Esophagus squamous epithelium (tissue), 4 donors: Measurements from ENCODE around the gene CLBA1.

ENCODE experiments used
- POLR2A ChIP-seq, 4 donors: fragments of 450-650 bp; IDR thresholded peaks; one replicate each; pipeline ENCODE4 v1.6.1; 2017; ENCODE audit warnings: antibody characterized with exemption in 4 of 4, mild to moderate bottlenecking in 4 of 4, moderate library complexity in 3 of 4
- TF ChIP-seq, protein P1 (sequence below), 6 experiments: fragments of 450-650 bp in 4 of 6; fragments of 200-600 bp in 2 of 6; sonication (generic) in 2 of 6; IDR thresholded peaks; one replicate each; pipeline ENCODE4 v1.5.1; 2016 to 2019; ENCODE audit warnings: antibody characterized with exemption in 6 of 6, mild to moderate bottlenecking in 4 of 6, moderate library complexity in 4 of 6

DNA sequence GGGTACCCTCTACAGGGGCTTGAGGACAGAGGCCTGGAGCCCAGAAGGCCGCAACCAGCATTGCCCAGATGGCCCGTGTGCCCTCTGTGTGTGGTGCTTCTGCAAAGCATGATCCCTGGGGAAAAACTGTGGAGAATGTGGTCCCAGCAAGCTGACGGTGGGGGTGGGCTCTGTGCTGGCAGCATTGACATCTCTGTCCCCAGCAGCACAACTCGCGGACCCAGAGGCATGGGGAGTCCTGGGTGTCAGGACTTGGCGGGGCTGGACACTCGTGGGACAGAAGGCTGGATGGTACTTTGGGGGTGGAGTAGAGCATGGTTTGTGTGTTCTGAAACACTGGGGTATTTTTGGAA lies 4.3 kb downstream of the CLBA1 start:
- TF ChIP-seq, protein P1, sequence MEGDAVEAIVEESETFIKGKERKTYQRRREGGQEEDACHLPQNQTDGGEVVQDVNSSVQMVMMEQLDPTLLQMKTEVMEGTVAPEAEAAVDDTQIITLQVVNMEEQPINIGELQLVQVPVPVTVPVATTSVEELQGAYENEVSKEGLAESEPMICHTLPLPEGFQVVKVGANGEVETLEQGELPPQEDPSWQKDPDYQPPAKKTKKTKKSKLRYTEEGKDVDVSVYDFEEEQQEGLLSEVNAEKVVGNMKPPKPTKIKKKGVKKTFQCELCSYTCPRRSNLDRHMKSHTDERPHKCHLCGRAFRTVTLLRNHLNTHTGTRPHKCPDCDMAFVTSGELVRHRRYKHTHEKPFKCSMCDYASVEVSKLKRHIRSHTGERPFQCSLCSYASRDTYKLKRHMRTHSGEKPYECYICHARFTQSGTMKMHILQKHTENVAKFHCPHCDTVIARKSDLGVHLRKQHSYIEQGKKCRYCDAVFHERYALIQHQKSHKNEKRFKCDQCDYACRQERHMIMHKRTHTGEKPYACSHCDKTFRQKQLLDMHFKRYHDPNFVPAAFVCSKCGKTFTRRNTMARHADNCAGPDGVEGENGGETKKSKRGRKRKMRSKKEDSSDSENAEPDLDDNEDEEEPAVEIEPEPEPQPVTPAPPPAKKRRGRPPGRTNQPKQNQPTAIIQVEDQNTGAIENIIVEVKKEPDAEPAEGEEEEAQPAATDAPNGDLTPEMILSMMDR (IDR thresholded peaks at IDR 0.05) = no peak
- TF ChIP-seq POLR2A (IDR thresholded peaks at IDR 0.05) = no peak
